H1 (cell line): ENCODE measurements around the gene GMNC. TPM values are rescaled to one million over a fixed set of nuclear protein-coding genes. Genes with fewer than 3 reads are reported as not detected.
A peak's percentile ranks its signal among the peaks of the same experiment; 100 is the strongest.

Source experiments
- CTCF ChIA-PET: fragments of 300-600 bp; sonication (Branson Sonifier 250); formaldehyde crosslinking; loops from one replicate; lab custom pipeline; 2021; ENCODE audit not compliant: partially characterized antibody; lab: Charles Lee
- POLR2A ChIA-PET: fragments of 300-600 bp; sonication (Branson Sonifier 250); formaldehyde crosslinking; loops from one replicate; lab custom pipeline; 2021; ENCODE audit warnings: inconsistent platforms; ENCODE audit not compliant: partially characterized antibody; lab: Charles Lee
- DNase-seq, 2 experiments: peaks; one replicate each; pipeline versions ENCODE4 v3.0.0 to v3.0.0-alpha.2; 2010 to 2022; ENCODE audit warnings: low spot score in 2 of 2, low read depth in 1 of 2, mixed read lengths in 1 of 2
- FAIRE-seq: peaks from 2 replicates; lab custom pipeline; 2011; peaks lifted over from hg19 to GRCh38; lab: Jason Lieb, UNC
- H2AFZ ChIP-seq: 2 replicates; pipeline ENCODE4 v1.8.1; 2012; ENCODE audit warnings: low read length, inconsistent platforms
- H2AK5ac ChIP-seq: 2 replicates; pipeline ENCODE4 v1.6.1; 2013; ENCODE audit warnings: low read depth, low read length
- H2BK120ac ChIP-seq: replicated peaks from 2 replicates; pipeline ENCODE3; 2013; ENCODE audit warnings: low read depth, low read length, inconsistent platforms
- H2BK12ac ChIP-seq: 2 replicates; pipeline ENCODE4 v1.6.1; 2013; ENCODE audit warnings: low read depth, low read length
- H2BK15ac ChIP-seq: 2 replicates; pipeline ENCODE4 v1.6.1; 2013; ENCODE audit warnings: low read length
- H2BK20ac ChIP-seq: 2 replicates; pipeline ENCODE4 v1.6.1; 2013; ENCODE audit warnings: low read length
- H2BK5ac ChIP-seq: 2 replicates; pipeline ENCODE4 v1.6.1; 2013; ENCODE audit warnings: low read depth, low read length
- H3K14ac ChIP-seq: 2 replicates; pipeline ENCODE4 v1.6.1; 2013; ENCODE audit warnings: inconsistent platforms; ENCODE audit not compliant: insufficient read length
- H3K18ac ChIP-seq: 2 replicates; pipeline ENCODE4 v1.6.1; 2013; ENCODE audit warnings: low read length; ENCODE audit errors: extremely low read depth
- H3K23ac ChIP-seq: 2 replicates; pipeline ENCODE4 v1.6.1; 2013; ENCODE audit warnings: inconsistent platforms; ENCODE audit not compliant: insufficient read length
- H3K23me2 ChIP-seq: 2 replicates; pipeline ENCODE4 v1.6.1; 2013; ENCODE audit warnings: low read depth, low read length
- H3K27ac ChIP-seq: 2 replicates; pipeline ENCODE4 v1.6.1; 2011; ENCODE audit warnings: low read depth, low read length, inconsistent platforms
- H3K27me3 ChIP-seq, 4 experiments: replicated peaks in 1 of 4; 1 replicate in 1 of 4; 2 replicates in 3 of 4; pipeline versions ENCODE4 v1.6.1 to v1.8.1; 2011 to 2013; ENCODE audit warnings: low read length in 3 of 4, mild to moderate bottlenecking in 3 of 4, inconsistent platforms in 2 of 4, mixed read lengths in 2 of 4, moderate library complexity in 1 of 4; ENCODE audit not compliant: control insufficient read depth in 3 of 4, insufficient read depth in 3 of 4; ENCODE audit errors: extremely low read depth in 1 of 4
- H3K36me3 ChIP-seq, 4 experiments: 2 replicates each; pipeline versions ENCODE4 v1.6.1 to v1.8.1; 2011 to 2013; ENCODE audit warnings: mild to moderate bottlenecking in 4 of 4, low read length in 3 of 4, moderate library complexity in 2 of 4, control low read depth in 1 of 4, inconsistent platforms in 1 of 4; ENCODE audit not compliant: insufficient read depth in 4 of 4, control insufficient read depth in 2 of 4
- H3K4ac ChIP-seq: replicated peaks from 2 replicates; pipeline ENCODE3; 2013; ENCODE audit warnings: low read length, low read depth, mixed read lengths, inconsistent platforms; ENCODE audit not compliant: insufficient read length
- H3K4me1 ChIP-seq, 4 experiments: replicated peaks in 1 of 4; 1 replicate in 1 of 4; 2 replicates in 3 of 4; pipeline versions ENCODE4 v1.6.1 to v1.8.1; 2011 to 2013; ENCODE audit warnings: low read length in 3 of 4, inconsistent platforms in 2 of 4, mixed read lengths in 1 of 4; ENCODE audit not compliant: insufficient read depth in 4 of 4, control insufficient read depth in 3 of 4
- H3K4me2 ChIP-seq, 2 experiments: 2 replicates each; pipeline versions ENCODE4 v1.6.1 to v1.8.1; 2011 to 2013; ENCODE audit warnings: low read depth in 2 of 2, low read length in 2 of 2, control low read depth in 1 of 2, inconsistent platforms in 1 of 2, mild to moderate bottlenecking in 1 of 2; ENCODE audit not compliant: insufficient read depth in 1 of 2
- H3K4me3 ChIP-seq, 4 experiments: fragments of 200-600, 300-600 bp in 1 of 4; sonication (generic), shearing (Covaris generic), sonication (Bioruptor Twin) in 1 of 4; 2 replicates each; pipeline versions ENCODE4 v1.5.1 to v1.8.1; 2011 to 2016; ENCODE audit warnings: low read length in 4 of 4, low read depth in 3 of 4, control low read depth in 2 of 4, inconsistent platforms in 2 of 4, mild to moderate bottlenecking in 2 of 4, mixed read lengths in 1 of 4, moderate library complexity in 1 of 4; ENCODE audit not compliant: insufficient read depth in 2 of 4; ENCODE audit errors: extremely low read depth in 1 of 4
- H3K56ac ChIP-seq: replicated peaks from 2 replicates; pipeline ENCODE3; 2013; ENCODE audit warnings: low read depth, mild to moderate bottlenecking, mixed read lengths, low read length, inconsistent platforms; ENCODE audit not compliant: insufficient read length
- H3K79me1 ChIP-seq: 2 replicates; pipeline ENCODE4 v1.6.1; 2013; ENCODE audit warnings: low read depth, low read length, control low read depth
- H3K79me2 ChIP-seq, 2 experiments: 2 replicates each; pipeline versions ENCODE4 v1.6.1 to v1.8.1; 2012 to 2013; ENCODE audit warnings: low read length in 2 of 2, mild to moderate bottlenecking in 2 of 2, inconsistent platforms in 1 of 2; ENCODE audit not compliant: insufficient read depth in 2 of 2, control insufficient read depth in 1 of 2
- H3K9ac ChIP-seq, 4 experiments: replicated peaks in 1 of 4; 1 replicate in 1 of 4; 2 replicates in 3 of 4; pipeline versions ENCODE4 v1.6.1 to v1.8.1; 2011 to 2013; ENCODE audit warnings: low read depth in 3 of 4, low read length in 3 of 4, control low read depth in 2 of 4, mild to moderate bottlenecking in 2 of 4, moderate library complexity in 2 of 4, inconsistent platforms in 1 of 4; ENCODE audit errors: extremely low read depth in 1 of 4
- H3K9me3 ChIP-seq, 2 experiments: 2 replicates each; pipeline versions ENCODE4 v1.6.1 to v1.8.1; 2012 to 2013; ENCODE audit warnings: mild to moderate bottlenecking in 2 of 2, moderate library complexity in 2 of 2, control low read depth in 1 of 2, inconsistent platforms in 1 of 2, low read depth in 1 of 2, low read length in 1 of 2, mixed read lengths in 1 of 2; ENCODE audit not compliant: insufficient read depth in 2 of 2
- H4K20me1 ChIP-seq, 2 experiments: replicated peaks in 1 of 2; 2 replicates each; pipeline versions ENCODE3 to v1.8.1; 2011 to 2013; ENCODE audit warnings: inconsistent platforms in 2 of 2, low read length in 2 of 2, mild to moderate bottlenecking in 1 of 2; ENCODE audit not compliant: insufficient read depth in 2 of 2, control insufficient read depth in 1 of 2
- H4K5ac ChIP-seq: 2 replicates; pipeline ENCODE4 v1.6.1; 2013; ENCODE audit warnings: low read length, low read depth, mixed read lengths, inconsistent platforms; ENCODE audit not compliant: insufficient read length
- H4K8ac ChIP-seq: 2 replicates; pipeline ENCODE4 v1.8.0; 2013; ENCODE audit warnings: mild to moderate bottlenecking, moderate library complexity, low read length, inconsistent platforms; ENCODE audit not compliant: insufficient read depth; ENCODE audit errors: extremely low read depth
- H4K91ac ChIP-seq: replicated peaks from 2 replicates; pipeline ENCODE3; 2013; ENCODE audit warnings: low read length, mixed read lengths, inconsistent platforms; ENCODE audit not compliant: insufficient read length
- ATF2 ChIP-seq: IDR thresholded peaks from 2 replicates; pipeline ENCODE4 v1.6.1; 2012; ENCODE audit warnings: low read length, inconsistent platforms
- CEBPB ChIP-seq: IDR thresholded peaks from 2 replicates; pipeline ENCODE4 v1.6.1; 2012; ENCODE audit warnings: low read depth, low read length
- CTCF ChIP-seq, 3 experiments: IDR thresholded peaks; 1 replicate in 2 of 3; 2 replicates in 1 of 3; pipeline versions ENCODE4 v1.5.1 to v1.6.1; 2011; ENCODE audit warnings: low read length in 3 of 3, mild to moderate bottlenecking in 3 of 3, inconsistent platforms in 2 of 3, low read depth in 1 of 3, moderate library complexity in 1 of 3; ENCODE audit not compliant: insufficient read depth in 1 of 3; ENCODE audit errors: control extremely low read depth in 1 of 3
- HDAC6 ChIP-seq: IDR thresholded peaks from one replicate; pipeline ENCODE4 v1.7.1; 2012; ENCODE audit warnings: low read depth, mild to moderate bottlenecking, inconsistent platforms, low read length, moderate library complexity
- KDM1A ChIP-seq: fragments of 200-600, 300-600 bp; sonication (generic); IDR thresholded peaks from 2 replicates; pipeline ENCODE4 v1.7.1; 2016; ENCODE audit warnings: mild to moderate bottlenecking, low read length, borderline replicate concordance
- MAFK ChIP-seq: IDR thresholded peaks from 2 replicates; pipeline ENCODE4 v1.6.1; 2012; ENCODE audit warnings: low read depth, mild to moderate bottlenecking, improper control_type of control experiment, low read length
- SP4 ChIP-seq: IDR thresholded peaks from 2 replicates; pipeline ENCODE4 v1.6.1; 2012; ENCODE audit warnings: low read length, inconsistent platforms
- TEAD4 ChIP-seq: IDR thresholded peaks from 2 replicates; pipeline ENCODE4 v1.6.1; 2012; ENCODE audit warnings: low read depth, low read length, inconsistent platforms, mixed read lengths
- WGBS, 2 experiments: shearing (Covaris generic) in 1 of 2; methylation state at CpG; one replicate each; pipeline versions ENCODE4 v1.1.6 to v1.1.7; 2013 to 2015; ENCODE audit warnings: low lambda C conversion rate in 2 of 2, mixed read lengths in 2 of 2, inconsistent platforms in 1 of 2, low coverage in 1 of 2, missing lambda C conversion rate in 1 of 2; ENCODE audit not compliant: insufficient replicate concordance in 2 of 2, insufficient coverage in 1 of 2, insufficient read length in 1 of 2; ENCODE audit errors: extremely low coverage in 1 of 2, missing lambda C conversion rate in 1 of 2; 5-methylcytosine and 5-hydroxymethylcytosine counted together
- polyA plus RNA-seq, 7 experiments: library from polyadenylated mRNA; depleted of rRNA in 3 of 7; stranded (reverse) in 5 of 7; unstranded in 2 of 7; fragments of >200 nt in 5 of 7; fragments of 200-250 nt in 2 of 7; gene quantifications; 1 replicate in 5 of 7; 2 replicates in 1 of 7; 4 replicates in 1 of 7; pipeline versions ENCODE4 v1.2.1 to v1.2.3, GENCODE V29; 2011 to 2013; ENCODE audit warnings: missing spikeins in 2 of 7, mixed read lengths in 2 of 7
- total RNA-seq: library from RNA; stranded (reverse); fragmentation: NEBNext Ultra II Directional; extraction: Animal tissue kit (Norgen Biotek cat#: 25700); gene quantifications from 2 replicates; pipeline ENCODE4 v1.2.1, GENCODE V29; 2021

The GMNC gene
- total and polyA plus RNA-seq, 2 of the 8 experiments (the other 6 are each of a cell fraction or from before 2014, with no cell fraction given) = 0.05 to 0.24 TPM

- WGBS, 2 experiments = 49% methylated on average over 14 of the region's 14 CpGs; no CpG with 5 or more reads in 1 of the 2 experiments
- TF ChIP-seq HDAC6 (no peak), CTCF (IDR thresholded peaks at IDR 0.05; ENCODE audit: control extremely low read depth in 1 of 3, insufficient read depth in 1 of 3, low read depth in 1 of 3, low read length in 3 of 3) (peak in 2 of 3 experiments; percentile 65 to 75; a peak in 3 of 4 replicates), TEAD4 (no peak), MAFK (no peak), ATF2 (no peak), SP4 (no peak), KDM1A (no peak), CEBPB (0 out of 2 replicates have a peak, but pooled peaks have one; percentile 19)
Observed at GRCh38 chr3:190811775-190812480, 50.6 kb downstream of the GMNC start.

More at GRCh38 chr3:190811775-190812480, 50.6 kb downstream of the GMNC start:
- no peak overlapping the region for H3K23ac ChIP-seq
- peak overlapping the region; percentile 27; the same call in 1 of the 2 replicates for H2AFZ ChIP-seq
- no peak overlapping the region for H3K56ac ChIP-seq
- no peaks in the 10 kb centered on the region for H3K79me2 ChIP-seq
- H2BK120ac ChIP-seq = no peak overlapping the region
- no peak overlapping the region for H3K9ac ChIP-seq
- H3K27me3 ChIP-seq = no peaks in the 10 kb centered on the region
- no peak overlapping the region for H2BK15ac ChIP-seq
- H4K20me1 ChIP-seq = no peaks in the 10 kb centered on the region
- H3K23me2 ChIP-seq = no peaks in the 10 kb centered on the region
- no peak overlapping the region for H2BK20ac ChIP-seq
- H2BK12ac ChIP-seq = no peak overlapping the region
- H3K14ac ChIP-seq = no peak overlapping the region
- H3K79me1 ChIP-seq = no peaks in the 10 kb centered on the region
- H4K91ac ChIP-seq = no peak overlapping the region
- H2AK5ac ChIP-seq = no peak overlapping the region
- H3K27ac ChIP-seq = no peak overlapping the region
- no peak overlapping the region for H3K18ac ChIP-seq
- peak; percentile 83 for FAIRE-seq
- POLR2A ChIA-PET = no interaction called here
- H3K4me3 ChIP-seq = no peak overlapping the region
- H3K4me1 ChIP-seq = no peaks in the 10 kb centered on the region
- no peak overlapping the region for H3K4ac ChIP-seq
- H2BK5ac ChIP-seq = no peak overlapping the region
- H4K8ac ChIP-seq = no peak overlapping the region
- H4K5ac ChIP-seq = no peak overlapping the region
- no peak overlapping the region for H3K4me2 ChIP-seq
- CTCF ChIA-PET = interaction anchor here (0.7 to 3.2 kb wide), 23 partner anchors 9 to 439 kb away, joined by 3 to 20 read pairs (median 4); partner anchors contain the start of gene GMNC
- H3K36me3 ChIP-seq = no peaks in the 10 kb centered on the region
- no peaks in the 10 kb centered on the region for H3K9me3 ChIP-seq
- peak; percentile 10 to 57 for DNase-seq
